Cerebellar cortex (tissue), 1 donor: ENCODE measurements around the gene CCL26.
"Not testable (repeated sequence)": the region's sequence is repeated elsewhere in the genome, so short reads cannot be mapped to it uniquely, and the experiment has no call there.

Experiments
- DNase-seq: peaks from one replicate; pipeline ENCODE4 v3.0.0-alpha.2; 2015; ENCODE audit warnings: low spot score

The CCL26 gene

GRCh38 chr7:75738975-75739795 is 32.8 kb downstream of the CCL26 start:
- peak; percentile 98 for DNase-seq

- no peak for DNase-seq
Observed at GRCh38 chr7:75738604-75738974, 33.4 kb downstream of the CCL26 start, which contains the start of gene HIP1. TSS of gene HIP1 (minus strand) at chr7:75738941. CDS start at chr7:75738920, 21 bp downstream.

- DNase-seq: peak; percentile 35
Observed at GRCh38 chr7:75737856-75738603, 34.0 kb downstream of the CCL26 start.

DNA sequence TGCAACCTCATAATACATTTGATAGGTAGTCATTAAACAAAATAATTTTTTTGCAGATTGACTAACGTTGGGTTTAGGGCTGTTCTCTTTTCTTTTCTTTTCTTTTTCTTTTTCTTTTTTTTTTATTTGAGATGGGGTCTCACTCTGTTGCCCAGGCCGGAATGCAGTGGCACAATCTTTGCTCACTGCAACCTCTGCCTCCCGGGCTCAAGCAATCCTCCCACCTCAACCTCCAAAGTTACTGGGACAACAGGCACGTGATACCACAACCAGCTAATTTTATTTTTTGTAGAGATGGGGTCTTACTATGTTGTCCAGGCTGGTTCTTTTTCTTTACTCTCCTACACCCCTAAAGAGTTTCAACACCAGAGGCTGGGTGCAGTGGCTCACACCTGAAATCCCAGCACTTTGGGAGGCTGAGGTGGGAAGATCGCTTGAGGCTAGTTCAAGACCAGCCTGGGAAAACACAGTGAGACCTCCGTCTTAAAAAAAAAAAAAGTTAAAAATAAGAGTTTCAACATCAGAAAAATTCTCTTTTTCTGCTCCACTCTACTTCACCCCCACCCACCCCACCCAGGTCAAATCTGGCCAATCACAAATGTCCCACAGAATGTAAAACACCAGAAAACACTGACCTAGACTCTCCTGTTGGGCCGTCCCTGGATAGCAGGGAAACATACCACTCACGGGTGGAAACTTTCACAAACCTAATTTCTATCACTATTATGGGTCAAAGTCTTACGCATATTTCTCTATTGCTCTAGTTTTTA is 36.2 kb downstream of the CCL26 start:
- no peak for DNase-seq

DNA sequence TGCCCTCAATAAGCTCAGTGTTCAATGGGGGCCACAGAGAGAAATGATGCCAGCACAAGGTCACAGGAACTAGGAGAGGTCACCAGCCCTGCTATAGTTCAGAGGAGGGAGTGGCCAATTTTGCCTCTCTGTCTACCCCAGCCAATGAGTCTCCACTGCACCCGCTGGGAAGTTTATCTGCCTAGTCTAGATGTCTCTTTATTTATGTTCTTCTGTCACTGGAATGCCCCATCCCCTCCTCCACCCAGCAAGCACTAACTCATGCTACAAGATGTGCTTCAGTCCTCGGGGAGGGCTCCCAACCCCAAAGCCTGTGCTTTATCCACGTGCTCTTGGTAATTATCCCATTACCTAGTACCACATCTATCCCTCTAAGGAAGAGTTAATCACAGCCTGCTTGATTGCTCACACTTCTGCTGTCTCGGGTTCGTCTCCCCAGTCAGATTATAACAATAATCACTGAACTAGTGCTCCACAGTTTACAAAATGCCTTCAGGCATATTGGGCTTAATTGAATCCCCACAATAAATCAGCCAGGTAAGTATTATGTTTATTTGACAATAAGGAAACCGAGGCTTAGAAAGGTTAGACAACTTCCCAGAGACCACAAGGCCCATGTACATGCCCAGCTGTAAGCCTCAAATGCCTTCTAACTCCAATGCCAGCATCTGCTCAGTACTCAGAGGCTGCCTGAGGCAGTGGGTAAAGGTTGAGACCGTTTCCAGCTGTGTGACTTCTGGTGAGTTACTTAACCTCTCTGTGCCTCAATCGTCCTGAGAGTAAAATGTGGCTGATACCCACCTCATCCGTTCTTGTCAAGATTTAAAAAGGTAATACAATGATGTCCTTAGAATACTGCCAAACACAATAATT is 37.2 kb downstream of the CCL26 start:
- no peak for DNase-seq

DNA sequence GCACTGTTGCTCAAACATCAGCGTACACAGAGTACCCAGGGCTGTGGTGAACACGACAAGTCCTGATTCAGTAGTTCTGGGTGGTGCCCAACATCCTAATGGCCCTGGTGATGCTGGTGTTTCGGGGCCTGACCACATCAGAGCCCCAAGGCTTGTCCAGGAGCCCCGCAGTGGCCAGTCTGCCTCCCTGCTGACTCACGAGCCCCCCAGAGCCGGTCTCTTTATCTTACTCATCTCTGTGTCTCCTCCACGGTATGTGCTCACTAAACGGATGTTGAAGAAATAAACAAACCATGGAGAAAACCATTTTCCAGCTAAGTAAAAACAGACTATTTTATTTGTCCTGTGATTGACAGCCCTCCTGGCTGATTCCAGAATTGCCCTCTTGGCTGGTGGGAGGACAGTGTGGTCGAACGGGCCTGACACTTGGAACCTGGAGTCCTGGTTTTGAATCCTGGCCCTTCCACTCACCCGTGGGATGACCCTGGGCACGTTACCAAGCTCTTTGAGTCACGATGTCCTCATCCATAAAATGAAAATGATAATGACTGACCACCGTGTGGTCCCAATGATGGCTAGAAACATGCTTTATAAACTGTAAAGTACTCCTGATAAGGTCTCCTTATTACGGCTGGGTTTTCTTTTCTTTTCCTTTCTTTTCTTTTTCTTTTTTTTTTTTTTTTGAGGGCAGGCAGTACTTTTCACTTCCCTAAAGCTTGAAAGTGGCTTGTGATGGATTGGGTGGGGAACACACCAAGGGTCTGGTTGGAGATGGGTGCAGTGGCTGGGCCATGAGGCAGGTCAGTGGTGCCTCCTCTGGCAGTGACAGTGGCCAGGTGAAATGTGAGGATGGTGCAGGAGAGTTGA is 39.0 kb downstream of the CCL26 start:
- no peak for DNase-seq

DNA sequence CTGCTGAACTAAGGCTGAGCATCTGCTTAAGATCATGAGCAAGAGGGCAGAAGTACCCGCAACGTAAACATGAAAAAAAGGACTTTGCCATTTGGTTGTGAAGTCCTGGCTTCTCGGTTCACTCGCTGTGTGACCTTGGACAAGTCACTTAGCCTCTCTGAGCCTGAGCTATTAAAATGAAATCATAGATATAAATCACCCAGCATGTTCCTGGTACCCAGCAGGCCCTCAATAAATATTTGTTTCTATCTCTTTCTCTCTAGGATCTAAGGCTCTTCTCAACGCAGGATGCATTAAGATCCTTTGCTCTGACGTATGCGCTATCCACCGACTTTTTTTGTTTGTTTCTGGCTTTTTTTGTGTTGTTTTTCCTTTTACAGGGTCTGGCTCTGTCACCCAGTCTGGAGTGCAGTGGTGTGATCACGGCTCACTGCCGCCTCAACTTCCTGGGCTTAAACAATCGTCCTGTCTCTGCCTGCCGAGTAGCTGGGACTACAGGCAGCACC is 39.9 kb downstream of the CCL26 start:
- no peak for DNase-seq

DNA sequence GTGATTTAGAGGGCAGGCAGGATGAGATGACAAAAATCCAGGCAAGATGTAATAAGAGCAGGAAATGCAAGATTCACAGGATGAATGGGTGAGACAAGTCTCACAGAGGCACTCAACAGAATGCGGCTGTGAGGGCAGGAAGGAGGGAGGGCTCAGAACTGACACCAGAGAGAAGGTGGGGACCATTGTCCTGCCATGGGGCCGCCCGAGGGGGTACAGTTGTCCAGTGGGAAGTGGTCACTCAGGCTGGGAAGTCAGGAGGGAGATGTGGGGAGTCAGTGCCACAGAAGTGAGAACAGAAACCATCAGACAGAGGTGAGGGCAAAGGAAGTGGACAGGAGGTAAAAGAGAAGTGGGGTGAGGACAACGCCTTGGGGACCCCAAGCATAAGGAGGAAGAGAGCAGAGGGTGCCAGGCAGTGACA is 42.1 kb downstream of the CCL26 start:
- DNase-seq: no peak

DNA sequence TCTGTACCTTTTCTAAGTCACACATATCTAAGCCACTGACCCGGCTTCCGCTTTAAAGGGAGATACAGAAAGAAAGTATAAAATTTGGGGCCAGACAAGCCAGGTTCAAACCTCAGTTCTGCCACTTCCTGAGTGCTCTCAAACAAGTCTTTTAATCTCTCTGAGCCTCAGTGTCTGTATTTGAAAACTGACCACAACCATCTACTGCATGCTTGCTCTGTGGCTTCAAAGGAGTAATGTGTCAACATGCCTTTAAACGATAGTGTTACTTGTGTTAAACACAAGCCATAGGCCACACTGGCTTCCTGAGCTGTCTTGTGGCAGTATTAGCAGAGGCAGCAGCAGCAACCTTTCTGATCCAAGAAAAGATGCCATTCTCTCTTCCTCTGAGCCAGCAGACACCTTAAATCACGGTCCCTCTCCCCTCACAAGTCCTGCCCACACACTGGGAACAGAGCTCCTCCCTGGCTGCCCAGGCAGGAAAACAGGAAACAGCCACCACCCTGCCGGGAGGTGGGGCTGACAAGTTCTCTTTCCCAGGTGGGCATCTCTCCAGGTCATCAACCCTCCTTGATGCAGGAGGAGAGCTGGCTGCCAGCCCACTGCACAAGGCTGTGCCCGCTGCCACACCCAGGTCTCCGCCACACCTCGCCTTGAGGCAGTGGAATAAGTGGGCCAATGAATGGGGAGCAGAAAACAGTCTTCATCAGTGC is 44.0 kb downstream of the CCL26 start:
- peak; percentile 16 for DNase-seq

DNA sequence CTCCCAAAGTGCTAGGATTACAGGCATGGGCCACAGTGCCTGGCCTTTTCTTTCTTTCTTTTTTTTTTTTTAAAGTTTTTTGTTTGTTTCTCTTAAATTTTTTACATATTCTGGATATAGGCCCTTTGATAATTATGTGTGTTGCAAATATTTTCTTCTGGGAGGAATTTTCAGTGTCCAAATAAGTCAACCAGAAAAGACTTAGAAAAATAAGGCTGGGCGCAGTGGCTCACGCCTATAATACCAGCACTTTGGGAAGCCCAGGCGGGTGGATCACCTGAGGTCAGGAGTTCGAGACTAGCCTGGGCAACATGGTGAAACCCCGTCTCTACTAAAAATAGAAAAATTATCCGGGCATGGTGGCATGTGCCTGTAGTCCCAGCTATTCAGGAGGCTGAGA is 44.7 kb downstream of the CCL26 start:
- DNase-seq: not testable (repeated sequence)

GRCh38 chr7:75725306-75725705 is 46.7 kb downstream of the CCL26 start:
- no peak for DNase-seq

DNA sequence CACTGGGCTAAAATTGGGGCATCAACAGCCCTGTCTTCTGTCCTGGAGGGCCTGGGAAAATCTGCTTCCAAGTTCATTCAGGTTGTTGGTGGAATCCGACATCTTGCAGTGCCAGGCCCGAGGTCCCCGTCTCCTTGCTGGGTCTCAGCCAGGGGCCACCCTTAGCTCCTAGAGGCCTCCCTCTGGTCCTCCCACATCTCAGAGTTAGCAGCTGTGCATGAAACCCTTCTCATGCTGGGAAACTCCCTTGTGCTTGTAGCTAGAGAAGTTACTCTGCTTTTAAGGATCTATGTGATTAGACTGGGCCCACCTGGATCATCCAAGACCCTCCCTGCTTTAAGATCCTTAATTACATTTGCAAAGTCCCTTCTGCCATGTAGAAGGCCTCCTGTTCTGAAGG is 48.6 kb downstream of the CCL26 start:
- no peak for DNase-seq

DNA sequence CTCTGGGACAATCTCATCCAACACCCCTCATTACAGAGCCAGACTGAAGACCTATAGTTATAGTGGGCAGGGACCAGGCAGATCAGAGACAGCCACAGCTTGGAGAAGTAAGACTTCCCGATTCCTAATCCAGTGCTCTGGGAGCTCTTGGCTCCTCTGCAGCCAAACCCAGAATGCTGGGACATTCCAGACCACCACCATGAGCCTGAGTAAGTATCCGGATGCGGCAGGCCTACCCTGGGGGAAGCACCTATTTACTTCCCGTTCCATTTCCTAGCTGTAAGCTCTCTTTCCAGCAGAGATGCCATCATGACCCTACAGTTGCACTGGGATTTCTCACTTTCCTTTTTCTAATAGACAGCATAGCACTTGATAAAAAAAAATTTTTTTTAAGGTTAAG is 49.6 kb downstream of the CCL26 start:
- no peak for DNase-seq

- DNase-seq: not testable (repeated sequence)
Observed at GRCh38 chr7:75721922-75722321, 50.1 kb downstream of the CCL26 start.

- no peak for DNase-seq
Observed at GRCh38 chr7:75721426-75721825, 50.6 kb downstream of the CCL26 start.

- DNase-seq: no peak
Observed at GRCh38 chr7:75719626-75720025, 52.4 kb downstream of the CCL26 start.
